Measurements from ENCODE around the gene DEFB118. TPM values are rescaled to one million over a fixed set of nuclear protein-coding genes. Genes with fewer than 3 reads are reported as not detected.

DEFB118 gene
- total and polyA plus RNA-seq, 2 donors (not counting 3 experiments of a cell fraction or from before 2014, with no cell fraction given): not detected

- H3K36me3 ChIP-seq (ENCODE audit: control insufficient read depth in 2 of 2, extremely low read depth in 1 of 2, insufficient read depth in 2 of 2, low read length in 2 of 2): no peaks in the 10 kb centered on the region
- no peak for FAIRE-seq
- H3K9me1 ChIP-seq (replicated peaks; ENCODE audit: control insufficient read depth, extremely low read depth, insufficient read depth, low read length): no peaks in the 10 kb centered on the region
- DNase-seq (ENCODE audit: low read depth, low spot score): no peak
- no peaks in the 10 kb centered on the region for H3K27me3 ChIP-seq (ENCODE audit: control insufficient read depth in 2 of 2, insufficient read depth in 2 of 2, low read length in 2 of 2)
- no peaks in the 10 kb centered on the region for H3K79me2 ChIP-seq (ENCODE audit: control insufficient read depth, insufficient read depth, low read length)
- H3K4me1 ChIP-seq (ENCODE audit: control insufficient read depth, extremely low read depth, insufficient read depth, low read length): no peaks in the 10 kb centered on the region
- H3K4me3 ChIP-seq (replicated peaks in 1 of 3; ENCODE audit: insufficient read depth in 1 of 3, low read depth in 1 of 3, low read length in 3 of 3): no peak overlapping the region
- intact Hi-C loops (cut with micrococcal nuclease) (no loop called here), dilution Hi-C loops (cut with MboI; ENCODE audit: extremely low pct_ligation_motif_present, low sequenced_read_pairs) (no loop called here)
- TF ChIP-seq POLR2A (IDR thresholded peaks at IDR 0.05; ENCODE audit: low read depth, low read length) (no peak), EZH2 (IDR thresholded peaks at IDR 0.05; ENCODE audit: borderline replicate concordance, low read depth, low read length, severe bottlenecking) (no peak), CTCF (IDR thresholded peaks at IDR 0.05; ENCODE audit: extremely low read depth in 1 of 2, insufficient read depth in 1 of 2, low read depth in 1 of 2, low read length in 2 of 2) (no peak), FOS (IDR thresholded peaks at IDR 0.05; ENCODE audit: borderline replicate concordance, insufficient read depth, low read length) (no peak), MYC (IDR thresholded peaks at IDR 0.05; ENCODE audit: low read depth, low read length) (no peak), JUN (IDR thresholded peaks at IDR 0.05; ENCODE audit: borderline replicate concordance, insufficient read depth, insufficient read length, low read depth) (no peak), POLR2AphosphoS5 (IDR thresholded peaks at IDR 0.05; ENCODE audit: insufficient read depth, low read depth, low read length) (no peak), GATA2 (IDR thresholded peaks at IDR 0.05; ENCODE audit: insufficient read depth, insufficient read length, low read depth, low read length) (no peak)
- TF ChIP-seq, protein P1, sequence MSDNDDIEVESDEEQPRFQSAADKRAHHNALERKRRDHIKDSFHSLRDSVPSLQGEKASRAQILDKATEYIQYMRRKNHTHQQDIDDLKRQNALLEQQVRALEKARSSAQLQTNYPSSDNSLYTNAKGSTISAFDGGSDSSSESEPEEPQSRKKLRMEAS (IDR thresholded peaks at IDR 0.05; ENCODE audit: insufficient read depth, insufficient read length): no peak
- CTCF ChIA-PET: no interaction called here
- BruUV-seq (replicated peaks): no TSS peak
- H3K9me3 ChIP-seq (replicated peaks; ENCODE audit: control insufficient read depth, insufficient read depth, low read length): no peaks in the 10 kb centered on the region
- H3K27ac ChIP-seq (ENCODE audit: insufficient read depth, low read depth, low read length): no peak overlapping the region
- no peak overlapping the region for H3K4me2 ChIP-seq (ENCODE audit: insufficient read depth, low read length)
- POLR2A ChIA-PET: no interaction called here
- no peak overlapping the region for H3K9ac ChIP-seq (replicated peaks; ENCODE audit: extremely low read depth, insufficient read depth, low read length)
- H2AFZ ChIP-seq (ENCODE audit: low read depth, low read length): no peak overlapping the region
- no peaks in the 10 kb centered on the region for H4K20me1 ChIP-seq (replicated peaks; ENCODE audit: control insufficient read depth, extremely low read depth, insufficient read depth, low read length)
Measured at GRCh38 chr20:31374346-31374745, 5.9 kb downstream of the DEFB118 start.

Measured in endothelial cell of umbilical vein (primary cell).